ENCODE data around the gene MEF2C.

MEF2C gene

DNA sequence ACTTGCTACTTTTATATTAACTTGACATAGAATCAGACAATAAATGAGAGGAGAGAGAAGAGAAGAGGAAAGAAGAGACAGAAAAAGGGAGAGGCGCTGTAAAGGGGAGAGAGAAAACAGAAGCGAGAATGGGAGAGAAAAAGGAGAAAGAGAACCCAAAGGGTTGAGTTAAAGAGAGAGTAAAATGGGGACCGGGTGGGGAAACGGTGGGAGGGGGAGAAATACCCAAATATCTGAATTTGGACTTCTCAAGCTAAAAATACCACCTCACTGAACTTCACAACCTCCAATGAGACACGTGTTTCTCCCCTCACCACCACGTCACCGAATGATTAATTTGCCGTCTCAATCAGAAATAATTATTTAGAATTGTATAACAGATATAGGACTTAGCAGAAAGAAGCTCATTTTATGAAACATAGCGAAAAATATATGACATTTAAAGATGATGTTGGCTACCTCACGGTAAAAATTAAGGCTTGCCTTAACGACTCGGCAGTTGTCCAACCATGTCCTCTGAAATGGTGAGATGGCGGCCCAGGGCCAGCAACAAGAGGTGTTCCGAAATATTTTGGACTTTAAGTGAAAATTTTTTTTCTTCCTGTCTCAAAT, 204.1 kb downstream of the MEF2C start:
- DNase-seq (ENCODE audit: low spot score): no peak
- CTCF ChIA-PET: no interaction called here
- TF ChIP-seq CTCF (conservative IDR thresholded peaks at IDR 0.05; ENCODE audit: low read depth): no peak
- POLR2A ChIA-PET (ENCODE audit: low non-redundant PET): no interaction called here
- H3K27ac ChIP-seq: no peak overlapping the region

DNA sequence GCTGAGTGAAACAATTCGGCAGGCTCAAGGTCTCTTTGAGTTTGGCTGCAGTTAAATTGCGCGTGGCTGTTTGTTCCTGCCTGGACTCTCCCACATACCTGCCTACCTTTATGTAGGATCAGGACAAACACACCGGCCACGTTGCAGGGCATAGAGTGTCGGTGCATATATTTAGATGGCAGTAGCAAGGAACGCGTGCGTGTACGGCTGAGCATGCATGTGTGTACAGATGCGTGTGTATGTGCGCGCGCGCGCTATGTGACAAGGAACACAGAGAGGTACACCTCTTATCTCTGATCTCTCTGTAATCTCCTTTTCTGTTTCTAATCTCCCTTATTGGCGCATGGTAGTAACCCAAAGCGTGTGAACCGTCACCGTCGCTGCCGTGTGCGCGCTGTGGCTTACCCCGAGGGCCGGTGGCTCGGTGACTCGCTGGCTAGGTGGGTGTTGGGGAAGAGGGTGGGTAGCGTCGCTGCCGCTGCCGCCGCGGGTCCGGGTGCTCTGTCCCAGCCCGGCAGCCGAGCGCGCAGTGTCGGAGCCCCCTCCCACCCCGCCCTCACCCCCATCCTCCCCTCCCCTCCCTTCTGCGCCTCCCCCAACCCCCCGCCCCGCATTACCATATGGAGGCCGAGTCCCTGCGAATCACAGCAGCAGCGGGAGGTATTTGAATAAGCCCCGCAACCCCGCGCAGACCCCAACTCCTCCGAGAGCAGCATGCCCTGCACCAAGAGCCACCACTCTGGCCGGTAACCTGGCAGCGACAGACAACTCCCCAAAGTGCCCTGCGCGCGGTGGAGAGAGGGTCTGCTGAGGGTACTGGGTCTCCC, 204.8 kb downstream of the MEF2C start:
- no peak for TF ChIP-seq CTCF (conservative IDR thresholded peaks at IDR 0.05; ENCODE audit: low read depth)
- DNase-seq (ENCODE audit: low spot score): no peak
- CTCF ChIA-PET: no interaction called here
- H3K27ac ChIP-seq: no peak overlapping the region
- POLR2A ChIA-PET (ENCODE audit: low non-redundant PET): no interaction called here

- no peak overlapping the region for H3K27ac ChIP-seq
- CTCF ChIA-PET: no interaction called here
- POLR2A ChIA-PET (ENCODE audit: low non-redundant PET): no interaction called here
- no peak for TF ChIP-seq CTCF (conservative IDR thresholded peaks at IDR 0.05; ENCODE audit: low read depth)
- no peak for DNase-seq (ENCODE audit: low spot score)
Observed at GRCh38 chr5:88677376-88677895, 205.5 kb downstream of the MEF2C start.

GRCh38 chr5:88676637-88677375, 206.2 kb downstream of the MEF2C start:
- ChIA-PET POLR2A (ENCODE audit: low non-redundant PET) (no interaction called here), CTCF (no interaction called here)
- TF ChIP-seq CTCF (conservative IDR thresholded peaks at IDR 0.05; ENCODE audit: low read depth): no peak
- DNase-seq (ENCODE audit: low spot score): no peak
- H3K27ac ChIP-seq: no peak overlapping the region

DNA sequence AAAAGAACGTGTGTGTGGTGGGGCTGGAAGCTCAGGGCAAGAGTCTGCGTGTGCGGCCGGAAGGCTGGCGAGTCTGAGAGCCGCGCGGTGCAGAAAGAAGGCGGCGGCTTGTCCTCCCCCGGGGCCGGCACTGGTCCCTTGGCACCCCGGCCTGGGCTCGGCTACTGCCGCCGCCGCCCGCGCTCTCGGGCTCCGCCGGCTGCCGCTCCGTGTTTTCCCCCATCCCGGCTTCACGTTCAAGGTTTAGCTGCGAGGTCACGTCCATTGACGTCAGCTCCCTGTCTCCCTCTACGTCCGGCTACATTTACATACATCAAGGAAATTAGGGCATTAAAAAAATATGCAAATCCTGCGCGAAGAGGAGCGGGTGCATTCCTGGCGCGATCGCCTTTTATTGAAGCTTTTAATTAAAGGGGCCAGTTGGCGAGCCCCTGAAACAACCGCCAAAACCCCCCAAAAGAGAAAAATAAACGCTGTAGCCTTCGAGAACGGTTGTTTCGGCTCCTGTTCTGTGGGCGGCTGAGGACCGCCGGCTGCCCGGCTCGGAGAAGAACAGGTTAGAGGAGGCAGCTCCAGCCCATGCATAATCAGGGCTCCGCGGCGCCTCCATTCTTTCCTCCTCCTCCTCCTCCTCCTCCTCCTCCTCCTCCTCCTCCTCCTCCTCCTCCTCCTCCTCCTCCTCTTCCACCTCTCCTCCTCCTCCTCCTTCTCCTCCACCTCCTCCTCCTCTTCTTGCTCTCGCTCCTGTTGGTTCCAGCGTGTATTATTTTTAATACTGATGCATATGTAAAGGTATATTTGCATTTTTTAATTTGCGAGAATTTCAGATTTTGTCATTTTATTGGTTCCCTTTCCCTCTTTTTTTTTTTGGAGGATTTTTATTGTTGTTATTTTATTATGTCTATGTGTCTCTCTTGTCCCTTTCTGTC, 207.0 kb downstream of the MEF2C start:
- TF ChIP-seq CTCF (conservative IDR thresholded peaks at IDR 0.05; ENCODE audit: low read depth): no peak
- no peak overlapping the region for H3K27ac ChIP-seq
- no peak for DNase-seq (ENCODE audit: low spot score)
- POLR2A ChIA-PET (ENCODE audit: low non-redundant PET): no interaction called here
- CTCF ChIA-PET: interaction anchor here (0.6 to 1.0 kb wide), 2 partner anchors 15 to 918 kb away, joined by 3 to 4 read pairs; no protein-coding TSS in a partner anchor

Data from RWPE1 (cell line).